ENCODE data around the gene ZNF772.
"Not testable (repeated sequence)": the region's sequence is repeated elsewhere in the genome, so short reads cannot be mapped to it uniquely, and the experiment has no call there.

ZNF772 gene

GRCh38 chr19:57477191-57478008 lies at the start of gene ZNF772:
Gene ZNF772 (minus strand): TSS chr19:57477566. CDS start chr19:57477309, 257 bp downstream.
- TF ChIP-seq CTCF (IDR thresholded peaks at IDR 0.05; ENCODE audit: low read depth, low read length), result peak; percentile 43
- DNase-seq (ENCODE audit: extremely low read depth, low read depth), result peak; percentile 67

GRCh38 chr19:57518021-57518420 lies 40.7 kb upstream of the ZNF772 start:
- not testable (repeated sequence) for DNase-seq (ENCODE audit: extremely low read depth, low read depth)

- DNase-seq (ENCODE audit: extremely low read depth, low read depth), result no peak
- no peak for TF ChIP-seq CTCF (IDR thresholded peaks at IDR 0.05; ENCODE audit: low read depth, low read length)
Observed at GRCh38 chr19:57515255-57515654, 37.9 kb upstream of the ZNF772 start.

GRCh38 chr19:57512845-57513244 lies 35.5 kb upstream of the ZNF772 start:
- no peak for DNase-seq (ENCODE audit: extremely low read depth, low read depth)
- TF ChIP-seq CTCF (IDR thresholded peaks at IDR 0.05; ENCODE audit: low read depth, low read length), result no peak

GRCh38 chr19:57511484-57511883 lies 34.1 kb upstream of the ZNF772 start:
- TF ChIP-seq CTCF (IDR thresholded peaks at IDR 0.05; ENCODE audit: low read depth, low read length), result no peak
- DNase-seq (ENCODE audit: extremely low read depth, low read depth), result no peak

GRCh38 chr19:57506163-57506562 lies 28.8 kb upstream of the ZNF772 start:
- TF ChIP-seq CTCF (IDR thresholded peaks at IDR 0.05; ENCODE audit: low read depth, low read length), result no peak
- no peak for DNase-seq (ENCODE audit: extremely low read depth, low read depth)

GRCh38 chr19:57500400-57500799 lies 23.0 kb upstream of the ZNF772 start:
- peak; percentile 22 for DNase-seq (ENCODE audit: extremely low read depth, low read depth)

GRCh38 chr19:57499680-57500395 lies 22.5 kb upstream of the ZNF772 start, which contains the start of gene ZNF773:
Gene ZNF773 (plus strand): TSS chr19:57499938. CDS start chr19:57500081, 143 bp downstream.
- peak; percentile 83 for DNase-seq (ENCODE audit: extremely low read depth, low read depth)

- not testable (repeated sequence) for DNase-seq (ENCODE audit: extremely low read depth, low read depth)
Observed at GRCh38 chr19:57499332-57499679, 21.9 kb upstream of the ZNF772 start.

- not testable (repeated sequence) for DNase-seq (ENCODE audit: extremely low read depth, low read depth)
Observed at GRCh38 chr19:57488299-57488644, 10.9 kb upstream of the ZNF772 start.

GRCh38 chr19:57487477-57488298 lies 10.3 kb upstream of the ZNF772 start, which contains the start of gene ZNF419:
Gene ZNF419 (plus strand): TSS chr19:57487750. CDS start chr19:57487951, 201 bp downstream.
- DNase-seq (ENCODE audit: extremely low read depth, low read depth), result peak; percentile 39
